SK-N-DZ (cell line): Measurements from ENCODE around the gene MGST3.
"Not testable (repeated sequence)": the region's sequence is repeated elsewhere in the genome, so short reads cannot be mapped to it uniquely, and the experiment has no call there.

Experiments used
- DNase-seq: peaks from one replicate; pipeline ENCODE4 v3.0.0-alpha.2; 2015; ENCODE audit warnings: low spot score

The MGST3 gene

DNA sequence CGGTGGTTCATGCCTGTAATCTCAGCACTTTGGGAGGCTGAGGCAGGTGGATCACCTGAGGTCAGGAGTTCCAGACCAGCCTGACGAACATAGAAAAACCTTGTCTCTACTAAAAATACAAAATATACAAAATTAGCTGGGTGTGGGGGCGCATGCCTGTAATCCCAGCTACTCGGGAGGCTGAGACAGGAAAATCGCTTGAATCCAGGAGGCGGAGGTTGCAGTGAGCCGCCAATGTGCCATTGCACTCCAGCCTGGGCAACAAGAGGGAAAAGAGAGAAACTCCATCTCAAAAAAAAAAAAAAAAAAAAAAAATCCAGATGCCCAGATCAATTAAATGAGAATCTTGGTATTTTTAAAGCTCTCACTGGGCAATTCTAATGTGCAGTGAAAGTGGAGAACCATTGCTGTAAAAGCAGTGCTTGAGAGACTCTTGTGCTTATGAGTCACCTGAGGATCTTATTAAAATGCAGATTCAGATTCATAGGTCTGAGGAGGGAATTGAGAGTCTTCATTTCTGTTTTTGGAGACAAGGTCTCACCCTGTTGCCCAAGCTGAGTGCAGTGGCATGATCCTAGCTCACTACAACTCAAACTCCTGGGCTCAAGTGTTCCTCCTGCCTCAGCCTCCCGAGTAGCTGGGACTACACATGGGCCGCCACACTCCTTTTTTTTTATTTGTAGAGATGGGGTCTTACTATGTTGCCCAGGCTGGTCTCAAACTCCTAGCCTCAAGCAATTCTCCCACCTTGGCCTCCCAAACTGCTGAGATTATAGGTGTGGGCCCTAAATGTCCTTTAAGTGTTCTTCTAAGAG lies 27.9 kb downstream of the MGST3 start:
- not testable (repeated sequence) for DNase-seq

DNA sequence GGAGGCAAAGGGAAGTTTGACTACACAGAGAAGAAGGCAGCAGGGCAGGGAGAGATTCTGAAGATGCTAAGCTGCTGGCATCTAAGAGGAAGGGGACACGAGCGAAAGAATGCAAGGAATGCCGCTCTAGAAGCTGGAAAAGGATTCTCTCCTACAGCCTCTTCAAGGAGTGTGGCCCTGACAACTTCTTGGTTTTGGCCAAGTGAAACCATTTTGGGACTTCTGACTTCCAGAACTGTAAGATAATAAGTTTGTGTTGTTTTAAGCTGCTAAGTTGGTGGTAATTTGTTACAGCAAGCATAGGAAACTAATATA lies 28.5 kb downstream of the MGST3 start:
- DNase-seq: no peak

DNA sequence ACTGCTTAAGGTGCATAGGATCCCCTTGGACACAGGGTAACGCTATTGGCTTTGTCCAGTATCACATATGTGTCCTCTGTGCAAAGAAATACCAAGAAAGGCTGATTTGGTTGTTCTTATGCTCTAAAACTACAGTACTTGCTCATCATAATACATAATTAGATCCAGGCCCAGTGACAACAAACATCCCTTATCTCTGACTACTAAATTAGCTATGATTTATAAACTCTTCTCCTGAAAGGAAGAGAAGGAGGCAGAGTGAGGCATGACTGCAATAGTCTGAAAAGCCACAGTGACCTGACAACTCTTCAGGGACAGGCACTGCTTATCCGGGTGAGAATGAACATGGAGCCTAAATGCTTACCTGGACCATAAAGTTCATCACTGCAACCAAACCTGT lies 30.7 kb downstream of the MGST3 start:
- DNase-seq: peak; percentile 40

DNA sequence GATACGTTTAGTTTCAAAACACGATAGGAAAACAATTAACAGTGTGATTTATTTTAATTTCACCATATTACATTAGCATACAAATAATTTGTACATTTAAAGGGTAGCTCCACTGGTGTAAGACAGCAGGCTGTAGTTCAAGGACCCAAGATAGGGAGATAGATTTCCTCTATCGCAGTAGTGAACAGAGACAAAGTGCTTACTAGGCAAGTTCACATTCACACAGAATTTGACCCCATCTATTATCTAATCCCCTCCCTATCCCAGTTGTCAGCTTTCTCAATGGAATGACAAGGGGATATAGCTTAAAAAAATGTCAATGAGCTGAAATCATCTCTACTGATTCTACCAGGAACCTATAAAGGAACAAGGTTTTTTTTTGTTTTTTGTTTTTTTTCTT lies 31.2 kb downstream of the MGST3 start:
- DNase-seq: no peak

DNA sequence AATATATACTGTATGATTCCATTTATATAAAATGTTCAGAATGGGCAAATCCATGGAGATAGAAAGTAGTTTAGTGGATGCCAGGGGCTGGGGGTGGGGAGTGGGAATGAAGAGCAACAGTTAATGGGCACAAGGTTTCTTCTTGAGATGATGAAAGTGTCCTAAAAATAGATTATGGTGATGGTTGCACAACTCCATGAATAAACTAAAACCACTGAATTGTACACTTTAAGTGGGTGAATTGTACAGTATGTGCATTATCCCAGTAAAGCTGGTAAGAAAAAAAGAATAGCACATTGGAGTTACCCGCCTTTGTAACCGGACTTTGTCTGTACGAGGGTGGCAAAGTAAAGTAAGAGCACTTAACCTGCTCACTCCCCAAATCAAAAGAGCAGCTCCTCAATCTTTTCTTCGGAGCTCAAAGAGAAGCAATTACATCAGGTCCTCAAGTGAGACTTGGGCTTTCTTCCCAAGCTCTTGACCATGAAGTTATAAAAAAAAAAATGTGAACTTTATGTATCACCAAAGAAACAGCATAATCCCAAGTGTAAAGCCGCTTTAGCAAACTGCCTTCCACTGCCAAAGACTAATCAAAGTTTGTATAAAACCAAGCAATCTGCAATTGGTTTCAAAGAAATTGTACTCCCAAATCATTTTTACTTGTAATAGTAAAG lies 35.3 kb downstream of the MGST3 start:
- DNase-seq: no peak

DNA sequence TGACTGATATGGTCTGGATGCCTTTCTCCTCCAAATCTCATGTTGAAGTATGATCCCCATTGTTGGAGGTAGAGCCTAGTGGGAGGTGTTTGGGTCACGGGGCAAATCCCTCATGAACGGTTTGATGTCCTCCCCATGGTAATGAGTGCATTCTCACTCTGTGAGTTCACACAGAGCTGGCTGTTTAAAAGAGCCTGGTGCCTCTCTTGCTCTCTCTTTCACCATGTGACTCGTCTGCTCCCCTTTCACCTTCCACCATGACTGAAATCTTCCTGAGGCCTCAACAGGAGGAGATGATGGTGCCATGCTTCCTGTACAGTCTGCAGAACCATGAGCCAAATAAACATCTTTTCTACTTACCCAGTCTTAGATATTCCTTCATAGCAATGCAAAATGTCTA lies 37.1 kb downstream of the MGST3 start:
- no peak for DNase-seq

DNA sequence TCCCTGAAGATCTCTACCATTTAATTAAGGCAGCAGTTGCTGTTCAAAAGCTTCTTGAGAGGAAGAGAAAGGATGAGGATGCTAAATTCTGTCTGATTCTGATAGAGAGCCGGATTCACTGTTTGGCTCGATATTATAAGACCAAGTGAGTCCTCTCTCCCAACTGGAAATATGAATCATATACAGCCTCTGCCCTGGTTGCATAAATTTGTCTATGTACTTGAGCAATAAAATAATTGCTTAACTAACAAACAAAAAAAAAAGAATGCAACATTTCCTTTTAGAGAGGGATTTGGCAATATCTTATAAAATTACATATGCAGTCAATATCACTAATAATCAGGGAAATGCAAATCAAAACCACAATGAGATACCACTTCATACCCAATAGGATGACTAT lies 40.5 kb downstream of the MGST3 start:
- no peak for DNase-seq

DNA sequence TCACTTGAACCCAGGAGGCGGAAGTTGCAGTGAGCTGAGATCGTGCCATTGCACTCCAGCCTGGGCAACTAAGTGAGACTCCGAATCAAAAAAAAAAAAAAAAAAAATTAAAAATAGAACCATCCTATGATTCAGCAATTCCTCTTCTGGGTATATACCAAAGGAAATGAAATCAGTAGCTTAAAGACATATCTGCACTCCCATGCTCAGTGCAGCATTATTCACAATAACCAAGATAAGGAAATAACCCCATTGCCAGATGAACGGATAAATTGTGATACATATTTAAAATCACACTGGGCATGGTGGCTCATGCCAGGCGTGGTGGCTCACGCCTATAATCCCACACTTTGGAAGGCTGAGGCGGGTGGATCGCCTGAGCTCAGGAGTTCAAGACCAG lies 43.6 kb downstream of the MGST3 start:
- no peak for DNase-seq

DNA sequence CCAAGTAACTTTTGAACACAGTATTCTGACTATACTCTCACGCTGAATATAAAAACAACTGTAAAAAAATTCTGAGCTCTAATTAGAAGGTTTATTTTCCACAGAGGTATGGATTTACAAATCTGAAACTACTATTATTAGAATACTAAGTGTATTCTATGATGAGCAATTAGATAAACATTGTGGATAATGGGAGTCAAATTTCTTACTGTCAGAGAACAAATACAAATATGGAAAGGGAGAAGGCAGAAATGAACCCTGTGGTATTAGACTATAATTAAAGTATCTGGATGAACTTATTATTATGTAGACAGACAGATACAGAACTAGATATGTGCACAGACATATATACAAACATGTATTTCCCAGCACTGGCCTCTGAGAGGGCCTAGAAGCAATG lies 44.8 kb downstream of the MGST3 start:
- DNase-seq: no peak

DNA sequence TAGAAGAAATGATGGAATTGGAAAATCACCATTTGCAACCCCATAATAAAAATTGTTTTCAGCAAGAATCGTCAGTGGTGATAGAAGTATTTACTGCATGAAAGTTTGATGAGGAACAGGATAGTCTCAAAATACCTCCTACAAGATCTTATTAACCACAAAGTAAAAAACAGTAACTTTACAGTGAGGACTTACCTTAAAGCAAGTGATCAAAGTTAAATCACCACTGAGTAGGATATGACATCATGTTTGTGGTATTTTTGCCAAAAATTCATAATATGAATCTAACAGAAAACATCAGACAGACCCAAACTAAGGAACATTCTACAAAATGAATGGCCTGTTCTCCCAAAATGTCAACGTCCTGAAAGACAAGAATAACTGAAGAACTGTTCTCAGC lies 47.5 kb downstream of the MGST3 start:
- DNase-seq: no peak

DNA sequence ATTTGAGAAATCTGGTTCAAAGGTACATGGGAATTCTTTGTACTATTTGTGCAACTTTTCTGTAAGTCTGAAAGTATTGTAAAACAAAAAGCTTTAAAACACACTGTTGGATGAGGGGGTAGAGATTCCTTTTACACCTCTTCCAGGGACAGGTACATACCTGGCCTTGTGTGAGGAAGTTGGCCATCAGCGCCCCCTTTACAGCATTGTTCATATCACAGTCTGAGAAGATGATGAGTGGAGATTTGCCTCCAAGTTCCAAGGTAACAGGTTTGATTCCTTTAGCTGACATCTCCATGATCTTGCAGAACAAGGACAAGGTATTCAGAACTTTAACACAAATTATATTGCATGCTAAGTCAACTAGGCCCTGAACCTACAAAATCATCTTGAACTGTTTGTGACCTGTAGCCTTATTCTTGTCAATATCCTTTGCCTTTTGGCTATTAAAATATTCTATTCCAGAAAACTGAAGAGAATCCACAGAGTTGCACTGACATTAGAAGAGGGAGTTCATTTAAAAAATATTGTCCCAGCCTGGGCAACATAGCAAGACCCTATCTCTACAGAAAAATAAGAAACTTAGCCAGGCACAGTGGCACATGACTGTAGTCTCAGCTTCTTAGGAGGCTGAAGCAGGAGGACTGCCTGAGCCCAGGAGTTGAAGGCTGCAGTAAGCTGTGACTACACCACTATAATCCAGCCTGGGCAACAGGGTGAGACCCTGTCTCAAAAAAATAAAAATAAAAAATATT lies 48.4 kb downstream of the MGST3 start:
- DNase-seq: no peak

DNA sequence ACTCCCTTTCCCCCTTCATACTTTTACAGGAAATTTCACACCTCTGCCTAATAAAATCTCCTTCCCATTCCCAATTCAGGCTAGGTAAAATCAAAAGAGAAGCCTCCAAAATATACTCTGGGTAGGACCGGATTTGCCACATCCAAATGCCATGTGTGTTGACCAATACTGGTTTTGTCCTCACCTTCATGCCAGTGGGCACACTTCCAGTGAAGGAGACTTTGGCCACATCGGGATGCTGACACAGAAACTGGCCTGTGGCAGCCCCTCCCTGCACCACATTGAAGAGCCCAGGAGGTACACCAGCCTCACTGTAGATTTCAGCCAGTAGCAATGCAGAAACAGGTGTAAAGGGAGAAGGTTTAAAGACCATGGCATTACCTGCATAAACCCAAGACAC lies 49.3 kb downstream of the MGST3 start:
- no peak for DNase-seq

DNA sequence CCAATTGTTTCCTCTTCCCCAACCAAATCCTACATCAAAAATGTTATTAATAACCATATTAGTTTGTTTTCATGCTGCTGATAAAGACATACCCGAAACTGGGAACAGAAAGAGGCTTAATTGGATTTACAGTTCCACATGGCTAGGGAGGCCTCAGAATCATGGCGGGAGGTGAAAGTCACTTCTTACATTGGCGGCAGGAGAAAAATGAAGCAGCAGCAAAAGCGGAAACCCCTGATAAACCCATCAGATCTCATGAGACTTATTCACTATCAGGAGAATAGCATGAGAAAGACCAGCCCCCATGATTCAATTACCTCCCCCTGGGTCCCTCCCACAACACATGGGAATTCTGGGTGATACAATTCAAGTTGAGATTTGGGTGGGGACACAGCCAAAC lies 49.7 kb downstream of the MGST3 start:
- not testable (repeated sequence) for DNase-seq

DNA sequence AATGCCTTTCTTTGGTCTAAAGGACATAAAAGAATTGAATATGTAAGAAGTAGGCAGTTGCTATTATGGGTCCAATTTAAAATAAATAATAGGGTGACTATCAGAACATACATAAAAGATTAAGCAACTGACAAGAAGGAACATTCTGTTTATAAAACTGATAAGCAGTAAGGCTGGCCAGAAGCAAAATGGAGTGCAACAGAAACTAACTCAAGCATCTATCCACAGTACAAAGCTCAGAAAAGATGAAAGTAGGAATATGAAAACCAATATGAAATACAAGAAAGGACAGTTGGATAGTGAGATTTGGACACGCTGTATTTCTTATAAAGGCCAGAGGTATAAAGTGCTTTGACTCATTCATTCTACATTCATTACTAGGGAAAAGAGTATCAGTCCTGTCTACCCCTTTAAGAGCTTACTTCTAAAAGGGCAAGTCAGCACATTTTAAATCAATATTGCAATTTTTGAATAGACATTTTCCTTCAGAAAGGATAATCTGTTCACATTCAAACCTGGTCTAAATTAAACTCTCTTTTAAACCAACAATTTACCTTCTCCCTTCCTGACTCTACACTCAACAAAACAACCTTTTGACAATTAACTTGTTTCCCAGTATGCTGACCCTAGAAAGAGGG lies 52.9 kb downstream of the MGST3 start:
- DNase-seq: no peak

DNA sequence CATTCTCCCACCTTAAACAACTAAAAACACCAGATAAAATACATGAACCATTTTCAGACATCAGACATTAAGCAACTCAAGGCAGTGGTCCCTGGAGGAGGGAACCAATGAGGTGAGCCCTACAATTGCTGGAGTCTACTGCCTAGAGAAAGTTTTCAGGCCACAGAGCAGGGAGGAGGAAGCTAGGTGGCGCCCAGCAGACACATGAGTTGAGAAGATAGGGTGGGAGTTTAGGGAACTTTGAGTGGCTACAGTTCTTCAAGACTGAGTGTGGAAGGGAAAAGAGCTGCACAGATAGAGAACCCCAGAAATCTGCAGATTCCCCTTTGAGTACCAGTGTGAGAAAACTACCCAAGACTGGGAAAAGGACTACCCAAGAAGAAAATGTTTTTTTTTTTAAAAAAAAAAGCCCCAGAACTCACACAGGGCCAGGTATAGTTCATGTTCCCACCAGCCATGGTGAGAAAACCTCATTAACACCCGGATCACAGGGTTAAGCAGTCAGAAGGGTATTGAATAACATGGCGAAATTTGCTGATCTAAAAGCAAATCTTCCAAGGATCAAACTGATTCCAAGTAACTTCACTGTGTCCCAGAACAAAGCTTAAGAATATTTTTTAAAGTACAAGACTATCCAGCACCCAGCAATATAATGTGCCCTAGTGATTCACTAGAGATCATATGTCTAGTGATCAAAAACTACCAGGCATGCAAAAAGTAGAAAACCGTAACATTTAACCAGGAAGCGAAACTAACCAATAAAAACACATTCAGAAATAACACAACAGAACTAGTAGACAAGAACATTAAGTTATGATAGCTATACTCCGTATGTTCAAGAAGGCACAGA lies 55.3 kb downstream of the MGST3 start:
- no peak for DNase-seq

DNA sequence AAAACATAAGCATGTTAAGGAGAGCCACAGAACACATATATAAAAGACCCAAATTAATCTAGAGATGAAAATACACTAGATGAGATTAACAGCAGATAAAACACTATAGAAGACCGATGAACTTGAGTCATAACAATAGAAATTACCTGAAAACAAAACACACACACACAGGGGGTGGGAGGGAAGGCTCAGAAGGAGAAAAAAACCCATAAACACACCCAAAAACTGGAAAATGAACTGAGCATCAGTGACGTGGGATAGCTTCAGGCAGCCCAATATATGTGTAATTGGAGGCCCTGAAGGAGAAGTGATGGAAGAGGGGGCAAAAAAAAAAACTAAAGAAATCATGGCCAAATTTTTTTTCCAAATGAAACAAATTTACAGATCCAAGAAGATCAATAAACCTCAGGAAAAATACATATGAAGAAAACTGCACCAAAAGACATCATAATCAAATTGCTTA lies 56.0 kb downstream of the MGST3 start:
- no peak for DNase-seq

DNA sequence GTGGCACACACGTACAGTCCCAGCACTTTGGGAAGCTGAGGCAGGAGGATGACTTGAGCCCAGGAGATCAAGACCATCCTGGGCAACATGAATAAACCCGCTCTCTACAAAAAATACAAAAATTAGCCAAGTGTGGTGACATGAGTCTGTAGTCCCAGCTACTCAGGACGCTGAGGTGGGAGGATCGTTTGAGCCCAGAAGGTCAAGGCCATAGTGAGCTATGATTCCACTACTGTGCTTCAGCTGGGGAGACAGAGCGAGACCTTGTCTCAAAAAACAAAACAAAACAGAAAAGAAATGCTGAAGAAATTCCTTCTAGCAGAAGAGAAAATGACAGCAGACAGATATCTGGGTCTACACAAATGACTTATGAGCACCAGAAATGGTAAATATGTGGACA lies 57.0 kb downstream of the MGST3 start:
- DNase-seq: no peak

DNA sequence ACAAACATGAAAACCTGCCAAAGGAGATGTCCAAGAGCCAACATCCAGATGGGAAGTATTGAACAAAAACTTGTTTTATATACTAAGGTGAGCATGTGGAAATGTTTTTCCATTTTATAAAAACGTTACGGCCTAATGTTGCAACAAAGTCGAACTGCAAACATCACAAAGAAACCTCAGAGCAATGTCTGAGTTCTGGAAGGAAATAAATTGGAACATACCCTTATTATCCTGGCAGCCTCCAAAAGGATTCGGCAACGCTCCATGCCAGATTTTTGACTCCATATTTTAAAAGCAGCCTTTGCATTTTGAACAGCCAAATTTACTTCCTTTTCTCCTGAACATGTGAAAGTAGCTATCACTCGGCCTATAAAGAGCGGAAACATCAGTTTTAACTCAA lies 64.0 kb downstream of the MGST3 start:
- no peak for DNase-seq

DNA sequence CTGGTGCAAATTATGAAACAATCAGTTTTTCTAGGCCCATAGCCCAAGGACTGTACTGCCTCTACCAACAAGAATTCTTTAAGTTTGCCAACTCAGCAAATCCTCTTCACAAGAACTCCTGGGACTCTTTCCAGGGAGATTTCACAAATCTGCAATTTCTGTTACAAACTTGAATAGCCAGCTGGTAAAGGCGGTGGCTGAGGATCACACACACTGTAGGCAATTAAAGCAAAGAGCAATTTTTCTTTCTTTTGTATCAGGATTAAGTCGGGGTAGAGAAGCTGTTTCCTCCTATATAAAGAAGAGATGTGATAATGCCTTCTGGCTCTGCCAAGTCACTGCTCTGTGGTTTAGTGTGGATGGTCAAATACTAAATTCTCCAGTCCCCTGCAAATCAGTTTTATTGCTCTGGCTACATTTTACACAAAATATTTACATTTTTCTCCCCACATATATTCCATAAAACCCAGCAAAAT lies 65.6 kb downstream of the MGST3 start:
- DNase-seq: no peak

DNA sequence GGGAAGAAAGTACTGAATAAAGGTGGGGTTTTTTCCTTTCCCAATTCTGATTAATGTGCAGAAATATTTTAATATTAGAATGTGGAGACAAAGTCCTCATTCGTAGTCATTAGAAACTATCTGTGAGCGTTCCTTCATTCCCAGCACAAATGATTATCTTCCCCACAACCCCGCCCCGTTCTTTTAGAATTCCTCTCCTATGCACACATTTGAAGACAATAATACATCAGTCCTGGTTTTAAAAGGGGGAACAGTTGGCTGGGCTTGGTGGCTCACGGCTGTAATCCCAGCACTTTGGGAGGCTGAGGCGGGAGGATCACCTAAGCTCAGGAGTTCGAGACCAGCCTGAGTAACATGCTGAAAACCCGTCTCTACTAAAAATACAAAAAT lies 66.5 kb downstream of the MGST3 start:
- DNase-seq: no peak
